HAP-1 (cell line): Measurements from ENCODE around the gene PYM1.
A peak's percentile ranks its signal among the peaks of the same experiment; 100 is the strongest.
"Not testable (repeated sequence)": the region's sequence is repeated elsewhere in the genome, so short reads cannot be mapped to it uniquely, and the experiment has no call there.

Source experiments
- DNase-seq, 2 experiments: peaks; one replicate each; pipeline ENCODE4 v3.0.0-alpha.2; 2016 to 2020; ENCODE audit warnings: low spot score in 2 of 2
- H3K27me3 ChIP-seq: fragments of 250-450 bp; sonication (Bioruptor Pico); 2 replicates; pipeline ENCODE4 v1.5.1; 2020; ENCODE audit warnings: low read depth, mild to moderate bottlenecking, moderate library complexity
- H3K36me3 ChIP-seq: fragments of 250-450 bp; sonication (Bioruptor Pico); replicated peaks from 2 replicates; pipeline ENCODE4 v1.5.1; 2020; ENCODE audit warnings: mild to moderate bottlenecking
- H3K4me1 ChIP-seq: fragments of 250-450 bp; sonication (Bioruptor Pico); 2 replicates; pipeline ENCODE4 v1.5.1; 2020; ENCODE audit warnings: mild to moderate bottlenecking
- H3K4me3 ChIP-seq: fragments of 250-450 bp; sonication (Bioruptor Pico); 2 replicates; pipeline ENCODE4 v1.5.1; 2020; ENCODE audit warnings: mild to moderate bottlenecking, moderate library complexity
- H3K9me3 ChIP-seq: fragments of 250-450 bp; sonication (Bioruptor Pico); 2 replicates; pipeline ENCODE4 v1.5.1; 2020; ENCODE audit warnings: mild to moderate bottlenecking, moderate library complexity
- in situ Hi-C: fragments of 300-500 bp; cut with MboI; formaldehyde crosslinking; loops from 3 replicates; pipeline ENCODE4 v1.14.3; 2020; ENCODE audit warnings: low sequenced_read_pairs, inconsistent platforms, mixed read lengths

PYM1 gene

GRCh38 chr12:55933169-55933798 lies 5.6 kb upstream of the PYM1 start:
- in situ Hi-C loops, result no loop called here

DNA sequence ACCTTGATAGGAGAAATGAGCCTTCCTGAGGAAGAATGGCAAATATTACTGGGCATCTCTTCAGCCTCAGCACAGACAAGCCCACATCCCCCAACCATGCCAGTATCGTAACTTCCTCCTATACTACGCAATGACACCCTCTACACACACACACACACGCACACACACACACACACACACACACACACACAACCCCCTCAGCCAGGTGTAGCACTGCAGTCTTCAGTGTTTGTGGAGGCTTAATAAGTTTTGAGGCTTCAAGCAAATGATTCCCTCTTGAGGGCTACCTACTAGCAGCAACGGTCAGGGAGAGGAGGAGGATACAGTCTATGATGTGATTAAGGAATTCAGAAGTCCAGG lies 4.8 kb upstream of the PYM1 start:
- Histone ChIP-seq H3K4me1 (peaks cover 26% of the 10 kb centered on the region), H3K4me3 (peak overlapping the region; percentile 42), H3K27me3 (no peaks in the 10 kb centered on the region), H3K36me3 (no peaks in the 10 kb centered on the region; the same call in 1 of the 2 replicates), H3K9me3 (no peaks in the 10 kb centered on the region)
- in situ Hi-C loops, result no loop called here
- DNase-seq, result no peak

More at GRCh38 chr12:55933169-55933798, 5.6 kb upstream of the PYM1 start:
- H3K27me3 ChIP-seq, result no peaks in the 10 kb centered on the region
- H3K4me3 ChIP-seq, result peak overlapping the region; percentile 42; the same call in 1 of the 2 replicates
- DNase-seq, result no peak
- H3K4me1 ChIP-seq, result peaks cover 23% of the 10 kb centered on the region
- no peaks in the 10 kb centered on the region for H3K9me3 ChIP-seq
- no peaks in the 10 kb centered on the region; the same call in 1 of the 2 replicates for H3K36me3 ChIP-seq

DNA sequence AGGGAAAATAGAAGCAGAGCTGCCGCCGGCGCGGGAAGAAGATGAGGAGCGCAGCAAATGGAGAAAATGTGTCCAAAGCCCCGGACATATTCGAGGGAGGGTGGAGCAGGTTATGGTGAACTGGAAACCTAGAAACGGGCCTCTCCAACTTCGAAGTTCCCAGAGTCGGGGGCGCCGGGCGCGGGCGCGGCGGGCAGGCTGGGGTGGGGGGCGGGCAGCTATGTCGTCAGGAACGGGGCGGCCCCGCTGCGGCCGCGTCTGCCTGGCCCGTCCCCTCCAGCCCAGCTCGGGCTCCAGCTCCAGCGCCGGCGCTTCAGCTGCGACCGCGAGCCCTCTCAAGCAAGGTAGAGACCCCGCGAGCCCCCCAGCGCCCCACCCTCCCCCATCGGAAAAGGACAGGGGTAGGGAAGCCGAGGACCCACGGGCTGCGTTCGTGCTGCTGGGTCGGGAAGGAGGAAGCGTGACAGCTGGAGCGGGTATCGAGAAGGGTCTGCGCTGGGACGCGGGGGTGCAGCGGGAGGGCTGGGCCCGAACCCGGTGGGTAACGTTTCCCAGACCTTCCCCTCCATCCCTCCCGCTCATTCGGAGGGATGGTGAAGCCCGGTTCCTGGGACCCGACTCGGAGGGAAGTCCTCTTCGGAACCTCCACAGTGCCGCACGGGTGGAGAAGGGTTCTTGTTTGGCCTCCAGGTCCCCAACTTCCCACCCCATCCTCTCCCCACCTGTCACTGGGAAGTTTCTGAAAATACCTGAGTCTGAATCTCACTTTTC lies 4.3 kb upstream of the PYM1 start:
- DNase-seq, result peak; percentile 49 to 64
- Histone ChIP-seq H3K36me3 (no peaks in the 10 kb centered on the region; the same call in 1 of the 2 replicates), H3K4me1 (peaks cover 26% of the 10 kb centered on the region), H3K4me3 (peak overlapping the region; percentile 42), H3K27me3 (no peaks in the 10 kb centered on the region), H3K9me3 (no peaks in the 10 kb centered on the region)
- in situ Hi-C loops, result no loop called here

DNA sequence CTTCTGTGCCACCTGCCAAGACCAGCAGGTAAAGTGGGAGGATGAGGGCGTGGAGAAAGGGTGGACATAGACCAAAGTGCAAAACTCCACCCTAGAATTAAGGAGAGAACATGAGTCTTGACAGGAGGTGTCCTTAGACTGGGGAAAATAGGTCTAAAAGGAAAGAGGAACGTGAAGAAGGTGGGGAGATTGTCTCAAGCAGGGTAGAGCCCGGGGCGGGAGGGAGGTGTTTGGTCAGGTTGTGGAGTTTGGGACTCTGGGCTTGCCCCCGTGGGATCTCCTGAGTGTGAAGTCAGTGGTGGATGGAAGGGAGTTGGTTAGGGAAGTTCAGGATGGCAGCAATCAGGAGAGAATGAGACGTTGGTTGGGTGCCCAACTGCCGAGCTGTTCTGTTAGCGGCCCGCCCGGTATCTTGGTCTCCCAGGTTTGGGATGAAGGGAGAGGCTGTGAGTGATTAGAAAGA lies 3.7 kb upstream of the PYM1 start:
- no peaks in the 10 kb centered on the region for H3K27me3 ChIP-seq
- peaks cover 26% of the 10 kb centered on the region for H3K4me1 ChIP-seq
- in situ Hi-C loops, result no loop called here
- H3K36me3 ChIP-seq, result no peaks in the 10 kb centered on the region; the same call in 1 of the 2 replicates
- no peaks in the 10 kb centered on the region for H3K9me3 ChIP-seq
- peak overlapping the region; percentile 42 for H3K4me3 ChIP-seq
- DNase-seq, result no peak

DNA sequence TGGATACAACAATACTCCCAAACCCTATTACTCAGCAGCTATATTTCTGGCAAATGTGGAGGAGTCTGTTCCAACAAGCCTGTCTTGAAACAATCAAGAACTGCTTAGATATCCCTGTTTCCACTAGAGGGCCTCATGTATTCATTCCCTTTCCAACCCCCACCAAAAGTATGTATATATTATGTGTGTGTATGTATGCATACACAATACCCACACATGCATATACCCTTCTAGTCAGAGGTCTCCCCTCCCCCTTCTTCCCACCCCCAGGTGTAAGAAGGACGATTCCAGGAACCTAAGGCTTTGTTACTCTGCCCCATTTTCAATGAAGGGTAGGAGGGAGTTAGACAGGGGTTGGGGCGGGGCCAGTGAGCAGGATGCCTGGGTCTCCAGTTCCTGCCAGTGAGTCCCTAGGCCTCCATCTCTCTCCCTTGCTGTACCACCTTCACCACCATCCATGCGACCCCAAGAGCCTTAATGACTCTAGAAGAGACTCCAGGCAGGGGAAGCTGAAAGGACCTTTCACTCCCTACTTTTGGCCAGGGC lies 3.1 kb upstream of the PYM1 start, which contains the start of gene DGKA:
TSS of gene DGKA (plus strand) at position 392 of the 546 bp plus-strand sequence. CDS start 5,342 bp downstream, outside the sequence.
- H3K36me3 ChIP-seq, result no peaks in the 10 kb centered on the region; the same call in 1 of the 2 replicates
- H3K4me3 ChIP-seq, result peak within 1 kb of the TSS; percentile 42
- in situ Hi-C loops, result no loop called here
- peak; percentile 74 to 75 for DNase-seq
- peaks cover 26% of the 10 kb centered on the region for H3K4me1 ChIP-seq
- H3K9me3 ChIP-seq, result no peaks in the 10 kb centered on the region
- no peaks in the 10 kb centered on the region for H3K27me3 ChIP-seq

GRCh38 chr12:55929306-55929791 lies 1.7 kb upstream of the PYM1 start:
- Histone ChIP-seq H3K4me3 (no peak overlapping the region), H3K9me3 (no peaks in the 10 kb centered on the region), H3K36me3 (peaks cover 3% of the 10 kb centered on the region; the same call in 1 of the 2 replicates), H3K27me3 (no peaks in the 10 kb centered on the region), H3K4me1 (peaks cover 26% of the 10 kb centered on the region)
- DNase-seq, result no peak
- in situ Hi-C loops, result loop anchor here (5.0 kb wide), 2 partner anchors 112 to 192 kb away; partner anchors contain the start of genes ORMDL2 and SARNP

GRCh38 chr12:55926738-55927587 lies 731 bp downstream of the PYM1 start:
- H3K4me3 ChIP-seq, result peak overlapping the region; percentile 75
- H3K4me1 ChIP-seq, result peaks cover 26% of the 10 kb centered on the region
- in situ Hi-C loops, result loop anchor here (5.0 kb wide), 2 partner anchors 110 to 190 kb away; partner anchors contain the start of genes ORMDL2 and SARNP
- no peaks in the 10 kb centered on the region for H3K9me3 ChIP-seq
- DNase-seq, result peak; percentile 94 to 95
- H3K36me3 ChIP-seq, result peaks cover 3% of the 10 kb centered on the region
- H3K27me3 ChIP-seq, result no peaks in the 10 kb centered on the region

- DNase-seq, result no peak
- Histone ChIP-seq H3K36me3 (peaks cover 3% of the 10 kb centered on the region), H3K9me3 (no peaks in the 10 kb centered on the region), H3K4me3 (peak overlapping the region; percentile 75), H3K4me1 (peaks cover 20% of the 10 kb centered on the region), H3K27me3 (no peaks in the 10 kb centered on the region)
- in situ Hi-C loops, result loop anchor here (5.0 kb wide), 2 partner anchors 109 to 189 kb away; partner anchors contain the start of genes ORMDL2 and SARNP
These were observed 1.6 kb downstream of the PYM1 start for GRCh38 chr12:55925870-55926737.

DNA sequence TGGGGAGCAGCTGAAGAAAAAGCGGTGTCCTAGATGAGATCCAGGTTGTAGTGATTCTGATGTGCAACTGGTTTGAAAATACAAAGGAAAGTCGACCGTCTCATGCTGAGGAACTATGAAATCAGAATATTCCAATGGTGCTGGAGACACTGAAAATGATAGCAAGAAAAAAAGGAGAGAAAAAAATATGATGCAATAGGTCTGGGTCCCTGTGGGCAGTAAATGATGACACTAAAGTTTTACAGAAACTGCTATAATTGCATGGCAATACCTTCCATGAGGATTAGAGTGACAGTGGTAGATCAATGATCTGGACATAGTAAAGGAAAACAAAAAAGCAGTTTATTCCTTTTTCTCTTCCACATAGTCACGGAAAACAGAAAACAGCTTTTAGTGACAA lies 2.3 kb downstream of the PYM1 start:
- H3K27me3 ChIP-seq, result no peaks in the 10 kb centered on the region
- H3K4me1 ChIP-seq, result peaks cover 13% of the 10 kb centered on the region
- in situ Hi-C loops, result loop anchor here (5.0 kb wide), 2 partner anchors 108 to 188 kb away; partner anchors contain the start of genes ORMDL2 and SARNP
- DNase-seq, result no peak
- no peaks in the 10 kb centered on the region for H3K9me3 ChIP-seq
- peaks cover 3% of the 10 kb centered on the region for H3K36me3 ChIP-seq
- H3K4me3 ChIP-seq, result peak overlapping the region; percentile 75; the same call in 1 of the 2 replicates

DNA sequence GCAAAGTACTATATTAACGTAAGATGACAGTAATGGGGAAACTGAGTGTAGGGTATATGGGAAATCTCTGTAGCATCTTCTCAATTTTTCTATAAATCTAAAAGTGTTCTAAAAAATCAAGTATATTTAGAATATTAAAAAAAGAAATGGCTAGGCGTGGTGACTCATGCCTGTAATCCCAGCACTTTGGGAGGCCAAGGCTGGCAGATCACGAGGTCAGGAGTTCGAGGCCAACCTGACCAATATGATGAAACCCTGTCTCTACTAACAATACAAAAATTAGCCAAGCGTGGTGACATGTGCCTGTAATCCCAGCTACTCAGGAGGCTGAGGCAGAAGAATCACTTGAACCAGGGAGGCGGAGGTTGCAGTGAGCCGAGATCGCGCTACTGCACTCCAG lies 4.0 kb downstream of the PYM1 start:
- in situ Hi-C loops, DNase-seq, H3K36me3 ChIP-seq, H3K4me1 ChIP-seq, H3K27me3 ChIP-seq, H3K9me3 ChIP-seq, H3K4me3 ChIP-seq: not testable (repeated sequence)

DNA sequence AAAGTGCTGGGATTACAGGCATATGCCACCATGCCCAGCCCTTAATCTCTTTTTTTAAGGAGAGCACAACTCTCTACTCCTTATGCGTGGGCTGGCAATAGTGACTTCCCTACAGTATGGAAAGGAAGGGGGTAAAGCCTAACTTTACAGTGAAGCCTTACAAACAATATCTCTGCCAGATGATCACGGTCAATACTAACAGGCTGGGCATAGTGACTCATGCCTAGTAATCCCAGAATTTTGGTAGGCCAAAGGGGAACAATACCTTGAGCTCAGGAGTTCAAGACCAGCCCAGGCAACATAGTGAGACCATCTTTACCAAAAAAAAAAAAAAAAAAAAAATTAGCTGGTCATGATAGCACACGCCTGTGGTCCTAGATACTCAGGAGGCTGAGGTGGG lies 5.6 kb downstream of the PYM1 start:
- no peaks in the 10 kb centered on the region for H3K27me3 ChIP-seq

GRCh38 chr12:55919032-55919431 lies 8.7 kb downstream of the PYM1 start:
- H3K27me3 ChIP-seq, H3K4me3 ChIP-seq, H3K9me3 ChIP-seq, DNase-seq, in situ Hi-C loops, H3K4me1 ChIP-seq, H3K36me3 ChIP-seq: not testable (repeated sequence)

More for the DNA sequence above, 5.6 kb downstream of the PYM1 start:
- no peak for DNase-seq
- no peak overlapping the region for H3K4me3 ChIP-seq
- no peaks in the 10 kb centered on the region for H3K9me3 ChIP-seq
- H3K36me3 ChIP-seq, result peaks cover 3% of the 10 kb centered on the region
- in situ Hi-C loops, result no loop called here
- H3K4me1 ChIP-seq, result no peaks in the 10 kb centered on the region; the same call in 1 of the 2 replicates
